SK-N-MC (cell line): ENCODE data around the gene USP13.

ENCODE experiments used
- EZH2 ChIP-seq: fragments of 200-600 bp; sonication (generic); IDR thresholded peaks from one replicate; pipeline ENCODE4 v1.6.1; 2017; ENCODE audit warnings: antibody characterized with exemption
- FOXP2 ChIP-seq: optimal IDR thresholded peaks from 2 replicates; pipeline ENCODE3; 2011; ENCODE audit warnings: mild to moderate bottlenecking, moderate library complexity; ENCODE audit not compliant: insufficient read depth; ENCODE audit errors: extremely low read length, control extremely low read depth
- POLR2AphosphoS5 ChIP-seq: IDR thresholded peaks from 2 replicates; pipeline ENCODE4 v1.6.1; 2012; ENCODE audit warnings: mild to moderate bottlenecking, low read depth, low read length, borderline replicate concordance

- TF ChIP-seq EZH2 (no peak), POLR2AphosphoS5 (no peak), FOXP2 (no peak)
Observed at GRCh38 chr3:179806177-179806576, 153.3 kb downstream of the USP13 start.
